GM21529 (cell line): ENCODE data around the gene MICAL3.

ENCODE experiments used
- ATAC-seq: cut with Tn5 transposase; IDR thresholded peaks from one replicate; pipeline ENCODE4 v1.9.1; 2021; ENCODE audit not compliant: unreplicated experiment

MICAL3 gene

GRCh38 chr22:17917490-17917983 lies 106.8 kb downstream of the MICAL3 start:
- no peak for ATAC-seq

GRCh38 chr22:17916226-17916889 lies 108.0 kb downstream of the MICAL3 start:
- ATAC-seq = no peak

DNA sequence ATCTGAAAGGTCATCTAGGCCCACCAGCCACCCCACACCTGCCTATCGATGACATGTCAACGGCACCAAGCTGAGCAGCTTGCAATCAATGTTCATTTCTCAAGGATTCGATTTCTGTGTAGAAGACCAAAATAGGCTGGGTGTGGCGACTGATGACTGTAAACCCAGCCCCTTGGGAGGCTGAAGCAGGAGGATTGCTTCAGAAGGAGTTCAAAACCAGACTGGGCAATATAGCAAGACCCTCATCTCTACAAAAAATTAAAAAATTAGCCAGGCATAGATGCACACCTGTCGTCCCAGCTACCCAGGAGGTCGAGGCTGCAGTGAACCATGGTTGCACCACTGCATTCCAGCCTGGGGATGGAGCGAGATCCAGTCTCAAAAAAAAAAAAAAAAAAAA lies 108.7 kb downstream of the MICAL3 start:
- ATAC-seq = no peak

DNA sequence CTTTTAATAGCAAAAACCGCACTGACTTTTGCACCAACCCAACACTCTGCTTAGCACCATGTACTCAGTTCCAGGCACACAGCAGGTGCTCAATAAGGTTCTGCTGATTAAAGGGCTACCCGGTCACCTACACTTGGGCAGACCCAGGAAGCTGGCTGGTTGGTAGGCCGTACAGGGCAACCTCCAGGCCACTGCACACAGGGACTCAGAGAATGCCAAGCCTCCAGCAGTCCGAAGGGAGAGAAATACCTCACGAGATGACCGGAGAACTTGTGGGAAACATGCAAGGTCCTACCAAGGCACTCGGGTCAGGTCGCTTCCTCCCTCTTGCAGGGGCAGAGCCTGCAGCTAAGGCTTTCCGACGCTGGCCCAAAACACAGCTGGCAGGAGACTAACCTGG lies 109.2 kb downstream of the MICAL3 start:
- no peak for ATAC-seq

- no peak for ATAC-seq
Observed at GRCh38 chr22:17914474-17914873, 109.9 kb downstream of the MICAL3 start.

GRCh38 chr22:17913801-17914347 lies 110.5 kb downstream of the MICAL3 start:
- ATAC-seq = no peak

GRCh38 chr22:17912945-17913721 lies 111.2 kb downstream of the MICAL3 start:
- ATAC-seq = no peak

- no peak for ATAC-seq
Observed at GRCh38 chr22:17911887-17912286, 112.5 kb downstream of the MICAL3 start.

DNA sequence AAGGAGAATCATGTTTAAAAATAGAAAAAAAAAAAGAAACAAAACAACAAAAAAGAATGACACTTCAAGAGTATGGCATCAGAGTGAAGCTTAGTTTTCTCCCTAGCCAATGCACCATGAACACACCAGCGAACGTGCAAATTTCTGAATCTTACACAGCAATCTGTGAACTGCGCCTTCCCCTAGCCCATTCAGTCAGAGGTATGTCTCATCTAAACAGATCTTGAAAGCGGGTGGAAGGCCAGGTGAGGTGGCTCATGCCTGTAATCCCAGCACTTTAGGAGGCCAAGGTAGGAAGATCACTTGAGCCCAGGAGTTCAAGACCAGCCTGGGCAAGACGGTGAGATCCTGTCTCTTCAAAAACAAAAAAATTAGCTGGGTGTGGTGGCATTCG lies 113.1 kb downstream of the MICAL3 start:
- ATAC-seq = no peak

GRCh38 chr22:17910561-17911311 lies 113.6 kb downstream of the MICAL3 start:
- ATAC-seq = no peak

DNA sequence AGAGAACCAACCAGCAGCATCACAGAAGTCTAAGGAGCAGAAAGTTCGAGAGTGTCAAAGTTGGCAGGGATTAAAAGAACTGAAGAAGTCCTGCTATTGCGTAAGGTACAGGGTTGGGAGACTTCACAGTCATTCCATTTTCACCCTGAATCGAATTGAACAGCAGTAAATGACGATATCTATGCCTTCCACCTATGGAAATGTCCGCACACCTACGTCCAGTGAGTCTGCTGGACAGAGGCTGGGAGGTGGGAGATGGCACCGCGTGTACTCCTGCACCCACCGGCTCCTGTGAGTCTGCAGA lies 116.7 kb downstream of the MICAL3 start:
- no peak for ATAC-seq

DNA sequence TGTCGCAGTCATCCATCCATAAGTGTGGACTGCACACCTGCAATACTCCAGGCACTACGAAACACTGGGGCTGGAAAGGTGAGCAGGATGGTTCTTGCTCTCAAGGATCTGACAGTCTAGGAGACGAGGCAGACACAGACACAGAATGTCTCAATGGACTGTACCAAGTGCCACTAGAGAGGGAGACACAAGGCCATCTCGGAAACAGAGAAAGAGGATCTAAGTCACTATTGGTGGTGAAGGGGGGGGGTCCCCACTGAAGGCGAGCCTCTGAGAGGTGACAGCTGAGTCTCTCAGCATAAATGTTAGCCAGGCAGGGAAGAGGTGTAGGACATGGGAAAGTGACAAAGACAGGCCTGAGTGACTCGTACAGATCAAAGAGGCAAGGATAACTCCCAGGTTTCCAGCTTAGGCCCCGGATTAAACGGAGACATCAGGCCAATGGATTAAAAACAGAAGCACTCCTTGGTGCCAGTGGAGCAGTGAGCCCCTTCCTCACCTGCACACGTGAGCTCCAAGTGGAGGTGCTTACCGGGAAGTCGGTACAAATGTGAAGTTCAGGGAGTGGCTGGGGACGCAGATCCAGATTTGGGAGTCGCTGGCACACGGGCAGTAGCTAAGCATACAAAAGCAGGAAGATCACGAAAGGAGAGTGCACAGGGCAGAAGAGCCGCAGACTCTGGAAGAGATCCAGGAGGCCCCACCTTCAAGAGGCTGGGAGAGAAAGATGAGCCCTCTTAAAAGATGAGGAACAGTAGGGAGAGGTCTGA lies 117.2 kb downstream of the MICAL3 start:
- no peak for ATAC-seq

DNA sequence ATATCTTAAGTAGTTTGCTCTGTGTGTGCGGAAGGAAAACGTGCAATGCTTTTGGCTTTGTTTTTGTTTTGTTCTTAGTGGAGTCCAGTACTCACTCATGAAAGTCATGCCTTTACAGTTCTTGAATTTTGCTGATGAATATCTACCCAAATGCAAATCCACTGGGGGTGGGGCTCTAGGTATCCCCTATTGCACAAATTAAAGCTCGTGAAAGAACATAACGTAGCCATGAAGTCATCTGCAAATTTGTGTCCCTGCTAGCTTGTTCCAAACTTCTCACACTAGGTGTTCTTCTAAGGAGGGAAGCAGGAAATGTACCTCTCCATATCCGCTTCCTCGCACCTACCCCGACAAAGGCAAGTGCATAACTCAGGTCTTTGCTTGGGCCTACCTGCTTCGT lies 118.9 kb downstream of the MICAL3 start:
- no peak for ATAC-seq

GRCh38 chr22:17903564-17904295 lies 120.6 kb downstream of the MICAL3 start:
- ATAC-seq = no peak

DNA sequence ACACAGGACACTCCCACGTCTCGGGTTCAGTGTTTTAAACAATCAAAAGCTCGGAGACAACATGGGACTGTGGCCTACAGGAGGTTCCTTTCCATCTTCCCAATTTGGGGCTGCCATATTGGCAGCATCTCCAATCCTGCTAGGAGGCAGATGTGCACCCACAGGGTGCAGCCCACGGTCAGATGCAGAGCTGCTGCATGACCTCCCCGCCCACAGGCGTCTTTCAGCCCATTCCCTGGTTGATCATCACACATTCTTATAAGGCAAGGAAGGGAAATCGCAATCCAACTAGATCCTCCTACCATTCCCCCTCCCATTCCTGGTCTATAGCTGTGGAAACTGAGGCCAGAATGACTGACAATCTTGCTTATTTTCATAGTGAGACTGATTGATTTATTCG lies 121.4 kb downstream of the MICAL3 start:
- no peak for ATAC-seq

DNA sequence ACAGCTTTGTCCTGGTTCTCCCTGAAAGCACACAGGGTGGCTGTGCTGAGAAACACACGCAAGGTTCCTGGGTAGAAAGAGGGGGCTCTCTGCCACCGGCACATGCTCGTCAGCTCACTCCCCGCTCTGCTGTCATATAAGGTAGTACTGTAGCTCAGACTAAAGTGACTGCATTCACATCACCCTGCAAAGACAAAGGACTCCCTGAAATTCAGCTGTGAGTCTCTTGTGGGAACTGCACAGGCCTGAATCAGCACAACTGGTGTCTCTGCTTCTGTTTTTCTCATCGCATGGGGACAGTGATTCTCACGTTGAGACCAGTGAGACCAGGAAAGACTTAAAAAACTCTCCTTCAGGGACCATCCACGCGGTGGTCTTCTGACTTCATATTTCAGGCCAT lies 126.0 kb downstream of the MICAL3 start:
- no peak for ATAC-seq

DNA sequence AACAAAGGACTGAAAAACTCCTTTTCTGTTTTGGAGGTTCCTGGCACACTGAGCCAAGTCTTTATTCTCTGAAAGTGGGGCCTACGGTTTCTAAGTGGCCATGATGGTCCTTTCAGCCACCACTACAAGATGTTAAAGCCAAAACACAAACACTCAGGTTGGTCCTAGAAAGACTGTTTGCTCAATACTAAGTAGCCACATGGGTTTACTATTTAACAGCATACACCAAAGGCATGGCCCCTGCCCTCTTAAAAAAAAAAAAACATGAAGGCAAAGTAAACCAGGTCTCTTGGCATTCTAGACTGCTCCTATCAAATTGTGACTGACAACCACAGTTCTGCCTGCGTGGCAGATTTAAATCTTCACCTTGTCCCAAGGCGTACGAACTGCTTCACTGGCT lies 126.5 kb downstream of the MICAL3 start:
- ATAC-seq = no peak

GRCh38 chr22:17897426-17897825 lies 126.9 kb downstream of the MICAL3 start:
- ATAC-seq = no peak

- no peak for ATAC-seq
Observed at GRCh38 chr22:17896586-17896985, 127.8 kb downstream of the MICAL3 start.

DNA sequence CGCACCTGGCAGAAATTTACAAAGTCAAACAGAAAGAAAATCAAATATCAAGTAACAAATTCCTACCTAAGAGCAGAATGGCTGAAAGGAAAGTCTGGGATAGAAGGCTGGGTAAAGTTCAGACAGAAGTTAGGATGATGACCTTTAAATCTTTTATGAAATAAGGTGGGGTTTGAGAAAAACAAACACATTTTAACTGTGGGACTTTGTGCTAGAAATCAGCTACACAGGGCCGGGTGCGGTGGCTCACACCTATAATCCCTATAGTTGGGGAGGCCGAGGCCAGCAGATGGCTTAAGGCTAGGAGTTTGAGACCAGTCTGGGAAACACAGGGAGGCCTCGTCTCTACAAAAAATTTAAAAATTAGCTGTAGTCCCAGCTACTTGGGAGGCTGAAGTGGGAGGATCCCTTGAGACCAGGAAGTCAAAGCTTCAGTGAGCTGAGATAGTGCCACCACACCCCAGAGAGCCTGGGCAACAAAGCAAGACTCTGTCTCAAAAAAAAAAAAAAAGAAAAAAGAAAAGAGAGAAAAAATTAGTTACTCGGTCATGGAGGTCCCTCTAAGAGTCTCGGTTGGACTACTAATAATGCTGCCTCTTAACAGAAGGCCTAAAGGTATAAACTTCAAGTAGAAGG lies 130.3 kb downstream of the MICAL3 start:
- ATAC-seq = no peak
